Liver (tissue), 9 donors: ENCODE results near the gene DKKL1. TPM values are rescaled to one million over a fixed set of nuclear protein-coding genes. Genes with fewer than 3 reads are reported as not detected.

ENCODE experiments used
- DNase-seq: peaks from one replicate; pipeline ENCODE4 v3.0.0-alpha.2; 2017; ENCODE audit warnings: low spot score
- H3K27ac ChIP-seq, 2 donors: one replicate each; pipeline ENCODE4 v1.7.0; 2013; ENCODE audit warnings: inconsistent platforms in 2 of 2, low read length in 2 of 2, control low read depth in 1 of 2, low read depth in 1 of 2, mild to moderate bottlenecking in 1 of 2
- H3K27me3 ChIP-seq, 4 donors: one replicate each; pipeline versions ENCODE4 v1.6.1 to v1.7.0; 2013; ENCODE audit warnings: low read length in 3 of 4, inconsistent platforms in 1 of 4, mild to moderate bottlenecking in 1 of 4, moderate library complexity in 1 of 4; ENCODE audit not compliant: control insufficient read depth in 4 of 4, insufficient read depth in 4 of 4
- H3K36me3 ChIP-seq, 4 donors: one replicate each; pipeline versions ENCODE4 v1.6.1 to v1.7.0; 2013; ENCODE audit warnings: low read length in 3 of 4, mild to moderate bottlenecking in 3 of 4, low read depth in 1 of 4, moderate library complexity in 1 of 4; ENCODE audit not compliant: control insufficient read depth in 4 of 4, insufficient read depth in 3 of 4
- H3K4me1 ChIP-seq, 4 donors: one replicate each; pipeline versions ENCODE4 v1.6.1 to v1.7.0; 2013; ENCODE audit warnings: low read length in 3 of 4, mild to moderate bottlenecking in 3 of 4, moderate library complexity in 1 of 4; ENCODE audit not compliant: control insufficient read depth in 4 of 4, insufficient read depth in 4 of 4
- H3K4me3 ChIP-seq, 3 donors: one replicate each; pipeline versions ENCODE4 v1.6.1 to v1.7.0; 2013; ENCODE audit warnings: low read length in 3 of 3, control low read depth in 1 of 3, low read depth in 1 of 3, mild to moderate bottlenecking in 1 of 3
- H3K9ac ChIP-seq, 2 donors: one replicate each; pipeline ENCODE4 v1.7.0; 2013; ENCODE audit warnings: low read length in 2 of 2, mild to moderate bottlenecking in 2 of 2, moderate library complexity in 2 of 2, control low read depth in 1 of 2, low read depth in 1 of 2
- H3K9me3 ChIP-seq, 4 donors: one replicate each; pipeline versions ENCODE4 v1.6.1 to v1.7.0; 2013; ENCODE audit warnings: low read length in 3 of 4; ENCODE audit not compliant: control insufficient read depth in 4 of 4
- CTCF ChIP-seq: fragments of 150-350 bp; IDR thresholded peaks from 2 replicates; pipeline ENCODE4 v1.5.1; 2017; ENCODE audit warnings: improper control_type of control experiment, low read depth, low read length; ENCODE audit not compliant: missing input control
- EGR1 ChIP-seq, 2 donors: IDR thresholded peaks; 2 replicates each; pipeline ENCODE4 v1.6.1; 2016 to 2018; ENCODE audit warnings: antibody characterized with exemption in 2 of 2, low read depth in 2 of 2
- FOXA1 ChIP-seq: IDR thresholded peaks from 2 replicates; pipeline ENCODE4 v1.6.1; 2016; ENCODE audit warnings: antibody characterized with exemption
- FOXA2 ChIP-seq: IDR thresholded peaks from 2 replicates; pipeline ENCODE4 v1.6.1; 2016; ENCODE audit warnings: antibody characterized with exemption
- GABPA ChIP-seq, 2 donors: IDR thresholded peaks in 1 of 2; conservative IDR thresholded peaks in 1 of 2; 2 replicates each; pipeline ENCODE4 v1.6.1; 2016; ENCODE audit warnings: antibody characterized with exemption in 2 of 2, mild to moderate bottlenecking in 1 of 2, moderate library complexity in 1 of 2
- HNF4A ChIP-seq, 2 donors: conservative IDR thresholded peaks; 2 replicates each; pipeline ENCODE4 v1.6.1; 2016; ENCODE audit warnings: antibody characterized with exemption in 2 of 2, mild to moderate bottlenecking in 2 of 2
- HNF4G ChIP-seq: IDR thresholded peaks from 2 replicates; pipeline ENCODE4 v1.6.1; 2016; ENCODE audit warnings: antibody characterized with exemption
- JUND ChIP-seq, 2 donors: IDR thresholded peaks; 2 replicates each; pipeline ENCODE4 v1.6.1; 2016; ENCODE audit warnings: antibody characterized with exemption in 2 of 2
- NR2F2 ChIP-seq: IDR thresholded peaks from 2 replicates; pipeline ENCODE4 v1.6.1; 2016; ENCODE audit warnings: antibody characterized with exemption
- RAD21 ChIP-seq, 2 donors: IDR thresholded peaks; 2 replicates each; pipeline ENCODE4 v1.6.1; 2016; ENCODE audit warnings: antibody characterized with exemption in 2 of 2, mild to moderate bottlenecking in 2 of 2
- RXRA ChIP-seq, 2 donors: IDR thresholded peaks; 2 replicates each; pipeline ENCODE4 v1.6.1; 2017 to 2018; ENCODE audit warnings: antibody characterized with exemption in 2 of 2, mild to moderate bottlenecking in 1 of 2
- SP1 ChIP-seq: IDR thresholded peaks from 2 replicates; pipeline ENCODE4 v1.6.1; 2018; ENCODE audit warnings: antibody characterized with exemption, mild to moderate bottlenecking
- TAF1 ChIP-seq: conservative IDR thresholded peaks from 2 replicates; pipeline ENCODE4 v1.6.1; 2016; ENCODE audit warnings: antibody characterized with exemption, mild to moderate bottlenecking
- YY1 ChIP-seq: IDR thresholded peaks from 2 replicates; pipeline ENCODE4 v1.6.1; 2016; ENCODE audit warnings: antibody characterized with exemption, mild to moderate bottlenecking
- ZBTB33 ChIP-seq: IDR thresholded peaks from 2 replicates; pipeline ENCODE4 v1.6.1; 2016; ENCODE audit warnings: antibody characterized with exemption
- WGBS: extraction: QIAGEN DNeasy Blood & Tissue Kit; methylation state at CpG from one replicate; pipeline ENCODE4 v1.1.7; 2013; 5-methylcytosine and 5-hydroxymethylcytosine counted together
- polyA plus RNA-seq, 2 donors: library from polyadenylated mRNA; stranded (reverse) in 1 of 2; unstranded in 1 of 2; fragments of 200-250 nt in 1 of 2; fragments of >200 nt in 1 of 2; fragmentation: Nextera tagmentation in 1 of 2; extraction: Ambion mirVana in 1 of 2; gene quantifications; one replicate each; pipeline versions ENCODE4 v1.2.1 to v1.2.3, GENCODE V29; 2013 to 2015
- total RNA-seq, 2 donors: library from RNA; depleted of rRNA; stranded (reverse); fragments of >200 nt; gene quantifications; one replicate each; pipeline ENCODE4 v1.2.3, GENCODE V29; 2014
- TF ChIP-seq, protein P1 (sequence below): IDR thresholded peaks from 2 replicates; pipeline ENCODE4 v1.6.1; 2016; ENCODE audit warnings: antibody characterized with exemption
- TF ChIP-seq, protein P2 (sequence below): IDR thresholded peaks from 2 replicates; pipeline ENCODE4 v1.6.1; 2016; ENCODE audit warnings: antibody characterized with exemption
- TF ChIP-seq, protein P3 (sequence below): IDR thresholded peaks from 2 replicates; pipeline ENCODE4 v1.6.1; 2016; ENCODE audit warnings: antibody characterized with exemption, mild to moderate bottlenecking
- donor health status: healthy.
- donor health status: healthy.
- donor health status: healthy.
- donor health status: healthy.
- donor health status: healthy.

Gene DKKL1
- total and polyA plus RNA-seq, 4 donors, result 0.14 to 0.16 TPM; not detected in 2

DNA sequence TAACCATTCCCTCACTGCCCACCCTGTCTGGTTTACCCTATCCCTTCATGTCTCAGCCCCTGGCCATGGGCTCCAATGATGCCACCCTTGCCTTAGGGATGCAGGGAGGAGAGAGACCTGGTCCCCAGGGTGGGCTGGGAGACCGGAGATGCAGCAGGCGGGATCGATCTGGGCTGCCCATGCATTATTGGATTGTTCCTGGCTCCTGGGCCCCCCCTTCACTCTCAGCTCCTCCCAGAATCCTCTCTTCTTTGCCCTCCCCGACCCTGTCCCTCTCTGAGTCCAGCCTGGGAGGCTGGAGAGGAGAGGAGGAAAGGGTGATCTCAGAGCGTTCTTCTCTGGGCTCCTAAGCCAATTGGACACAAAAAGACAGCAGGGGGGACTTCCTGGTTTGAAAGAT is 30.2 kb downstream of the DKKL1 start:
- Histone ChIP-seq H3K4me1 (no peaks in the 10 kb centered on the region), H3K4me3 (no peak overlapping the region), H3K36me3 (no peaks in the 10 kb centered on the region), H3K27ac (no peak overlapping the region), H3K9me3 (no peaks in the 10 kb centered on the region), H3K27me3 (peaks cover 0 to 2% (median 0%) of the 10 kb centered on the region in 4 donors), H3K9ac (no peak overlapping the region)
- TF ChIP-seq YY1, result no peak
- TF ChIP-seq SP1, result no peak
- TF ChIP-seq GABPA (IDR thresholded peaks at IDR 0.05 in 1 of 2, conservative IDR thresholded peaks at IDR 0.05 in 1 of 2), result no peak
- no peak for TF ChIP-seq HNF4G
- TF ChIP-seq, protein P1, sequence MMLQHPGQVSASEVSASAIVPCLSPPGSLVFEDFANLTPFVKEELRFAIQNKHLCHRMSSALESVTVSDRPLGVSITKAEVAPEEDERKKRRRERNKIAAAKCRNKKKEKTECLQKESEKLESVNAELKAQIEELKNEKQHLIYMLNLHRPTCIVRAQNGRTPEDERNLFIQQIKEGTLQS, result no peak
- no peak for TF ChIP-seq CTCF
- TF ChIP-seq EGR1 (IDR thresholded peaks at IDR 0.05; ENCODE audit: low read depth in 2 of 2), result no peak
- no peak for TF ChIP-seq FOXA2
- TF ChIP-seq RAD21 (IDR thresholded peaks at IDR 0.05), result no peak
- TF ChIP-seq, protein P2, sequence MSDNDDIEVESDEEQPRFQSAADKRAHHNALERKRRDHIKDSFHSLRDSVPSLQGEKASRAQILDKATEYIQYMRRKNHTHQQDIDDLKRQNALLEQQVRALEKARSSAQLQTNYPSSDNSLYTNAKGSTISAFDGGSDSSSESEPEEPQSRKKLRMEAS, result no peak
- no peak for TF ChIP-seq HNF4A (conservative IDR thresholded peaks at IDR 0.05)
- TF ChIP-seq, protein P3, sequence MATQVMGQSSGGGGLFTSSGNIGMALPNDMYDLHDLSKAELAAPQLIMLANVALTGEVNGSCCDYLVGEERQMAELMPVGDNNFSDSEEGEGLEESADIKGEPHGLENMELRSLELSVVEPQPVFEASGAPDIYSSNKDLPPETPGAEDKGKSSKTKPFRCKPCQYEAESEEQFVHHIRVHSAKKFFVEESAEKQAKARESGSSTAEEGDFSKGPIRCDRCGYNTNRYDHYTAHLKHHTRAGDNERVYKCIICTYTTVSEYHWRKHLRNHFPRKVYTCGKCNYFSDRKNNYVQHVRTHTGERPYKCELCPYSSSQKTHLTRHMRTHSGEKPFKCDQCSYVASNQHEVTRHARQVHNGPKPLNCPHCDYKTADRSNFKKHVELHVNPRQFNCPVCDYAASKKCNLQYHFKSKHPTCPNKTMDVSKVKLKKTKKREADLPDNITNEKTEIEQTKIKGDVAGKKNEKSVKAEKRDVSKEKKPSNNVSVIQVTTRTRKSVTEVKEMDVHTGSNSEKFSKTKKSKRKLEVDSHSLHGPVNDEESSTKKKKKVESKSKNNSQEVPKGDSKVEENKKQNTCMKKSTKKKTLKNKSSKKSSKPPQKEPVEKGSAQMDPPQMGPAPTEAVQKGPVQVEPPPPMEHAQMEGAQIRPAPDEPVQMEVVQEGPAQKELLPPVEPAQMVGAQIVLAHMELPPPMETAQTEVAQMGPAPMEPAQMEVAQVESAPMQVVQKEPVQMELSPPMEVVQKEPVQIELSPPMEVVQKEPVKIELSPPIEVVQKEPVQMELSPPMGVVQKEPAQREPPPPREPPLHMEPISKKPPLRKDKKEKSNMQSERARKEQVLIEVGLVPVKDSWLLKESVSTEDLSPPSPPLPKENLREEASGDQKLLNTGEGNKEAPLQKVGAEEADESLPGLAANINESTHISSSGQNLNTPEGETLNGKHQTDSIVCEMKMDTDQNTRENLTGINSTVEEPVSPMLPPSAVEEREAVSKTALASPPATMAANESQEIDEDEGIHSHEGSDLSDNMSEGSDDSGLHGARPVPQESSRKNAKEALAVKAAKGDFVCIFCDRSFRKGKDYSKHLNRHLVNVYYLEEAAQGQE, result no peak
- no peak for TF ChIP-seq RXRA (IDR thresholded peaks at IDR 0.05)
- no peak for TF ChIP-seq TAF1
- no peak for TF ChIP-seq NR2F2
- no peak for TF ChIP-seq JUND (IDR thresholded peaks at IDR 0.05)
- no peak for TF ChIP-seq ZBTB33
- TF ChIP-seq FOXA1, result no peak
- 57% methylated on average over 5 of the region's 5 CpGs for WGBS
- no peak for DNase-seq
